Vagina (tissue), 2 donors: ENCODE measurements around the gene CACNA2D4. TPM values are rescaled to one million over a fixed set of nuclear protein-coding genes. Genes with fewer than 3 reads are reported as not detected.

ENCODE experiments used
- DNase-seq, 2 donors: peaks; one replicate each; pipeline ENCODE4 v3.0.0-alpha.2; 2017; ENCODE audit errors: extremely low spot score in 2 of 2
- H3K27ac ChIP-seq: fragments of 200-600 bp; sonication (generic); one replicate; pipeline ENCODE4 v1.5.1; 2019
- H3K27me3 ChIP-seq: fragments of 200-600 bp; sonication (generic); one replicate; pipeline ENCODE4 v1.5.1; 2019
- H3K36me3 ChIP-seq, 2 donors: fragments of 200-600 bp; sonication (generic); one replicate each; pipeline ENCODE4 v1.5.1; 2017 to 2019
- H3K4me1 ChIP-seq: fragments of 200-600 bp; sonication (generic); one replicate; pipeline ENCODE4 v1.5.1; 2019
- H3K4me3 ChIP-seq, 2 donors: fragments of 200-600 bp; sonication (generic); 1 replicate in 1 of 2; 2 replicates in 1 of 2; pipeline ENCODE4 v1.5.1; 2016 to 2019
- H3K9me3 ChIP-seq: fragments of 200-600 bp; sonication (generic); one replicate; pipeline ENCODE4 v1.5.1; 2019
- POLR2A ChIP-seq, 2 donors: fragments of 450-650 bp; IDR thresholded peaks; one replicate each; pipeline ENCODE4 v1.6.1; 2017; ENCODE audit warnings: antibody characterized with exemption in 2 of 2, mild to moderate bottlenecking in 2 of 2, moderate library complexity in 2 of 2
- POLR2AphosphoS5 ChIP-seq, 2 donors: sonication (generic); formaldehyde crosslinking; IDR thresholded peaks; one replicate each; pipeline ENCODE4 v1.9.0; 2017; ENCODE audit warnings: antibody characterized with exemption in 2 of 2, mild to moderate bottlenecking in 2 of 2, low read depth in 1 of 2; ENCODE audit not compliant: insufficient read depth in 1 of 2
- intact Hi-C: fragments of 100-400 bp; cut with DNase I; formaldehyde crosslinking; loops from one replicate; pipeline ENCODE4 v1.15.1; 2023
- total RNA-seq: library from RNA; depleted of rRNA; stranded (reverse); fragments of >200 nt; gene quantifications from one replicate; pipeline ENCODE4 v1.2.3, GENCODE V29; 2016
- TF ChIP-seq, protein P1 (sequence below), 3 experiments: fragments of 450-650 bp in 2 of 3; fragments of 200-600 bp in 1 of 3; sonication (generic) in 1 of 3; IDR thresholded peaks; one replicate each; pipeline ENCODE4 v1.5.1; 2017 to 2019; ENCODE audit warnings: antibody characterized with exemption in 3 of 3, mild to moderate bottlenecking in 2 of 3, moderate library complexity in 2 of 3

Gene CACNA2D4
- total RNA-seq, 1 donor from 2014 or later, result 2.2 TPM

DNA sequence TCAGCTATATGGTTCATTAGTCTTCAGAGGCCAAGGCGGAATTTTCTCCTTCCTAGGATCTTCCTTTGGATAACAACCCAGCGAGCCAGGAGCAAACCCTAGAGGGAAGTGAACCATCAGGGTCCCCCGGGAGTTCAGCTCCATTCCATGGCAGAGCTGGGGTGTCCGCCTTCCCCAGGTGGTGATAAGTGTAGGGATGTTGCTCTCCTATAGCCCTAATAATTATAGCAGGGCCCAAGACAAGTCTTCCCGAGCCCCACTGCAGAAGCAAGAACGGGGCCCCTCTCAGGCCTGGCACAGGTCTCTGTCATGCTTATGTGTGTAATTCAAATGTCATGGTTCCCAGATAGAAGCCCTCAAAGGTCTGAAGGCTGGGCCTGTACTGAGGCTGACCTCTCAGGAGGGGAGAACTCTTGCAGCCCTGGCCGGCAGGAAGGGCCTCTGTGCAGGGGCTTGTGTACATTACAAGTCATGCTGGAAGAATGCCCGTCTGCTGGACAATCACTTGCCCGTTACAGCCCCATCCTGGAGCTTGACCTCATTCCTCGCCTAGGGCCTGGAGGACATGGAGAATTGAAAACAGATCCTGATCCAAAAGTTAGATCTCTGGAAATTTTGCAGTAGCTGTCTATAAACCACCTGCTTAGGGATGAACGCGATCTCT is 80.8 kb downstream of the CACNA2D4 start:
- Histone ChIP-seq H3K9me3 (no peaks in the 10 kb centered on the region), H3K27ac (no peak overlapping the region), H3K4me1 (no peaks in the 10 kb centered on the region), H3K4me3 (no peak overlapping the region), H3K27me3 (no peaks in the 10 kb centered on the region), H3K36me3 (no peaks in the 10 kb centered on the region)
- TF ChIP-seq, protein P1, sequence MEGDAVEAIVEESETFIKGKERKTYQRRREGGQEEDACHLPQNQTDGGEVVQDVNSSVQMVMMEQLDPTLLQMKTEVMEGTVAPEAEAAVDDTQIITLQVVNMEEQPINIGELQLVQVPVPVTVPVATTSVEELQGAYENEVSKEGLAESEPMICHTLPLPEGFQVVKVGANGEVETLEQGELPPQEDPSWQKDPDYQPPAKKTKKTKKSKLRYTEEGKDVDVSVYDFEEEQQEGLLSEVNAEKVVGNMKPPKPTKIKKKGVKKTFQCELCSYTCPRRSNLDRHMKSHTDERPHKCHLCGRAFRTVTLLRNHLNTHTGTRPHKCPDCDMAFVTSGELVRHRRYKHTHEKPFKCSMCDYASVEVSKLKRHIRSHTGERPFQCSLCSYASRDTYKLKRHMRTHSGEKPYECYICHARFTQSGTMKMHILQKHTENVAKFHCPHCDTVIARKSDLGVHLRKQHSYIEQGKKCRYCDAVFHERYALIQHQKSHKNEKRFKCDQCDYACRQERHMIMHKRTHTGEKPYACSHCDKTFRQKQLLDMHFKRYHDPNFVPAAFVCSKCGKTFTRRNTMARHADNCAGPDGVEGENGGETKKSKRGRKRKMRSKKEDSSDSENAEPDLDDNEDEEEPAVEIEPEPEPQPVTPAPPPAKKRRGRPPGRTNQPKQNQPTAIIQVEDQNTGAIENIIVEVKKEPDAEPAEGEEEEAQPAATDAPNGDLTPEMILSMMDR (IDR thresholded peaks at IDR 0.05), result no peak
- TF ChIP-seq POLR2A (IDR thresholded peaks at IDR 0.05) (no peak), POLR2AphosphoS5 (IDR thresholded peaks at IDR 0.05; ENCODE audit: insufficient read depth in 1 of 2, low read depth in 1 of 2) (no peak)
- DNase-seq, result no peak
- intact Hi-C loops, result no loop called here

DNA sequence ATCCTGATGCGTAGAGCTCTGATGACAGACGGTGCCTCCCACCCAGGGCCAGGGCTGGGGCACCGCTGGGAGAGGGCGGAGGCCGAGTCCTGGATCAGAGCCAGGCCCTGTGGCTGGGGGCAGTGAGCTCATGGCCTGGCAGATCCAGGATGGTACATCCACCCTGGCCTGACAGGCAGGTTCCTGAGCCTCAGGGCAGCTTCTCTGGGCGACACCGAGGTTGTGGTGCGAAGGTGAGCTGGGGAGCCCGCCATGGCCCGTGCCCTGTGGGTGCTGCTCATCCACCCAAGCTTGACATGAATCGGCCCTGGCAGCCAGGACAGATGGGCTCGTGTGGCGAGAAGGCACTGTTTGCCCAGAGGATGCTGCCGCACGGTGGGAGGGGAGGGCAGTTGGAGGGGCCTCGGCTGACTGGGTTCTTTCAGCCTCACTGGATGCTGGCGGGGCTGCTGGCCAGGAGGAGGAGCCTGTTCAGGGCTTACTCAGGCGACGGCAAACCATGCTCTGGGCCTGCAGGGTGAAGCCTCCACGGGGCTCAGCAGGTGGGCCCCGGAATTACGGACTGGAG is 81.5 kb downstream of the CACNA2D4 start:
- H3K4me3 ChIP-seq, result no peak overlapping the region
- TF ChIP-seq POLR2AphosphoS5 (IDR thresholded peaks at IDR 0.05; ENCODE audit: insufficient read depth in 1 of 2, low read depth in 1 of 2), result no peak
- TF ChIP-seq, protein P1 (IDR thresholded peaks at IDR 0.05), result no peak
- TF ChIP-seq POLR2A (IDR thresholded peaks at IDR 0.05), result no peak
- no peak for DNase-seq
- no peaks in the 10 kb centered on the region for H3K27me3 ChIP-seq
- intact Hi-C loops, result no loop called here
- H3K27ac ChIP-seq, result no peak overlapping the region
- H3K36me3 ChIP-seq, result no peaks in the 10 kb centered on the region
- no peaks in the 10 kb centered on the region for H3K9me3 ChIP-seq
- no peaks in the 10 kb centered on the region for H3K4me1 ChIP-seq

DNA sequence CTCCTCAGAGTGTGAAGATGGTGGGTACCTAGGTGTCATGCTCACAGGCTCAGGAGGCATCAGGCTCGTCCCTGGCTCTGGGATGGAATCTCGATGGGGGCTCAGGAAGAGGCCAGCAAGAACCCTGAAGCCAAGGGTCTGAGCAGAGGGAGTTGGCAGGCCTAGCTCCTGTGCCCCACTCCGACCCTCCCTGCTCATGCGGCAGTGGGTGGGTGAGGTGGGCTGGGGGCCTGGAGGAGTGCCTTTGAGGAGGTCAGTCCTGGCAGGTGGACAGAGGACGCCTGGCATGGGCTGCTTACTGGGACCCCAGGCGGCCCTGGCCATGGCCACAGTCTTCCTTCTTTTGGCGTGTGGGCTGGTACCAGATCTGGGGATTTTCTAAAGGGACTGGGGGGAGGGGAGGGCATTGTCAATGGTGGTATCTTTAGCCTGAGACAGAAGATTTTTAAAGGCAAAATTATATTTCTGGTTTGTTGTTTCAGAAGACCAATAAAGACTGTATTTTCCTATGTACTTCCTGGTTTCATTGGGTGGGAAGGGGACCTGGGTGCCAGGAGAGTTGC is 82.1 kb downstream of the CACNA2D4 start:
- intact Hi-C loops, result no loop called here
- H3K4me1 ChIP-seq, result no peaks in the 10 kb centered on the region
- H3K27me3 ChIP-seq, result peaks cover 2% of the 10 kb centered on the region
- no peak overlapping the region for H3K4me3 ChIP-seq
- H3K27ac ChIP-seq, result no peak overlapping the region
- H3K36me3 ChIP-seq, result no peaks in the 10 kb centered on the region
- TF ChIP-seq, protein P1 (IDR thresholded peaks at IDR 0.05), result no peak
- TF ChIP-seq POLR2AphosphoS5 (IDR thresholded peaks at IDR 0.05; ENCODE audit: insufficient read depth in 1 of 2, low read depth in 1 of 2) (no peak), POLR2A (IDR thresholded peaks at IDR 0.05) (no peak)
- no peak for DNase-seq
- H3K9me3 ChIP-seq, result no peaks in the 10 kb centered on the region

DNA sequence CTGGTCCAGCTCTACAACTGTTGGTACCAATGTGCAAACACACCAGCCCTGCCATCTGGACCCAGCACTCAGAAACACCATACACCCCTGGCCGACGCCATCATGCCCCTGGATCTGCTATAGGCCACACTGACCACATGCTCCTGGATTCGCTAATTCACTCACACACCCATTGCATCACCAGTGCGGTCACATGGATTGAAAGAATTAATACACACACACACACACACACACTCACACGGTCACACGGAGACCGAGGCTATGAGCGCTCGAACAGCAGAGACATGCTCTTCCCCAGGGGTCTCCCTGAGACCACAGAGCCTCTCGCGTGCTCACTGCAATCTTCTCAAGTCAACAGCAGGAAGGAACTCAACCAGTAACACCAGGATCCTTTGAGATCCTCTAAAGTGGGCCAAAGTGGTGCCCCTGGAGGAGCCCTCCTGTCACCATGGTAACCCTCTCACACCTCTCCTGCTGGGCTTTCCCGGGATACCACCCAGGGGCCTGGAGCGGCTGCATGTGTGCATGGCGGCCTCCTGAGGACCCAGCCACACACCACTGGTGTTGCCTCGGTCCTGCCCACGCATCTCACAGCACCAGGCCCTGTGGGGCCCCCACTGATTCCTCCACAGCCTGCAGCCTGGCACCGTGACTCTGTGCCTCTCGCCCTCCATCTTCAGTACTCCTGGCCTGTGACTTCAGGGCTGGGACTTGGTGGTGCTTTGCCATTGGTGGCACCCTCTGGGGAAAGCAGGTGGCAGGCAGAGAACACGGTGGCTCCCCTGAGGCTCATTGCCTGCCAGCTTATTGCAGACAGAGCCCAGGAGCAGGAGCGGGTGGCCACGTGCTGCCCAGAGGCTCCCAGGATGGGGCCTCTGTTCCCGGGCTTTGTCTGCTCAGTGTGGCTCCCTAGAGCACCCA is 83.0 kb downstream of the CACNA2D4 start:
- Histone ChIP-seq H3K27ac (no peak overlapping the region), H3K36me3 (no peaks in the 10 kb centered on the region), H3K27me3 (peaks cover 5% of the 10 kb centered on the region), H3K4me1 (peaks cover 4% of the 10 kb centered on the region), H3K9me3 (no peaks in the 10 kb centered on the region), H3K4me3 (no peak overlapping the region)
- intact Hi-C loops, result no loop called here
- no peak for DNase-seq
- no peak for TF ChIP-seq POLR2A (IDR thresholded peaks at IDR 0.05)
- TF ChIP-seq, protein P1 (IDR thresholded peaks at IDR 0.05), result no peak
- no peak for TF ChIP-seq POLR2AphosphoS5 (IDR thresholded peaks at IDR 0.05; ENCODE audit: insufficient read depth in 1 of 2, low read depth in 1 of 2)
